Measurements from ENCODE around the gene TSC22D2. TPM values are rescaled to one million over a fixed set of nuclear protein-coding genes. Genes with fewer than 3 reads are reported as not detected.

Gene TSC22D2
- total RNA-seq, 3 donors from 2014 or later (not counting 1 experiment from before 2014, with no cell fraction given): 50.1 to 66.3 (median 63.0) TPM

DNA sequence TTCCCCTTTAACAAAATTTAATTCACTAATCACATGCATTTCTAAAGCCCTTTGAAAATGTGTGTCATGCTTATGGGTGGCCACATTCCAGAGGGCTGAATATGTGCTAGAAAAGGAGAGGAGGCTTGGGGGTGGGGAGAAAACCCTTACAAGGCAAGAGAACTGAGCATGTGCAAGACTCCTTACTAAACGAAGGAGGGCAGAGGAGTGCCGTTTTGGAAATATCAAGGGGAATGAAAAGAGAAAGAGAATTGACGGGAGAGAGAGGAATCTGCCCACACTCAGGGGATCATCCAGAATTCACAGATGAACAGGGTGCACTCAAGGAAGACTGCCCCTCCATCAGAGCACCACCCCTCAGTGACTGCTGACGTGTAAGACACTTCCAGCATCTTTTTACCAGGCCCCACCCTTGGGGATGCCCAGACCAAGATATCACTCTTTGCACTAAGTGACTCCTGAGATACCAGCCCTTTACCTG lies 37.9 kb upstream of the TSC22D2 start:
- H3K9me3 ChIP-seq (ENCODE audit: control insufficient read depth, insufficient read depth, low read length): no peaks in the 10 kb centered on the region
- DNase-seq (no peak), ATAC-seq (no peak)
- intact Hi-C loops (cut with micrococcal nuclease): no loop called here
- Mint-ChIP-seq H3K9me3 (no peaks in the 10 kb centered on the region), H3K4me1 (peaks cover 5 to 7% of the 10 kb centered on the region in 2 donors), H3K36me3 (no peaks in the 10 kb centered on the region), H3K27ac (no peak overlapping the region), H3K4me3 (no peak overlapping the region), H3K27me3 (ENCODE audit: low read depth in 2 of 2) (peaks cover 0 to 5% of the 10 kb centered on the region in 2 donors)
- TF ChIP-seq, protein P1, sequence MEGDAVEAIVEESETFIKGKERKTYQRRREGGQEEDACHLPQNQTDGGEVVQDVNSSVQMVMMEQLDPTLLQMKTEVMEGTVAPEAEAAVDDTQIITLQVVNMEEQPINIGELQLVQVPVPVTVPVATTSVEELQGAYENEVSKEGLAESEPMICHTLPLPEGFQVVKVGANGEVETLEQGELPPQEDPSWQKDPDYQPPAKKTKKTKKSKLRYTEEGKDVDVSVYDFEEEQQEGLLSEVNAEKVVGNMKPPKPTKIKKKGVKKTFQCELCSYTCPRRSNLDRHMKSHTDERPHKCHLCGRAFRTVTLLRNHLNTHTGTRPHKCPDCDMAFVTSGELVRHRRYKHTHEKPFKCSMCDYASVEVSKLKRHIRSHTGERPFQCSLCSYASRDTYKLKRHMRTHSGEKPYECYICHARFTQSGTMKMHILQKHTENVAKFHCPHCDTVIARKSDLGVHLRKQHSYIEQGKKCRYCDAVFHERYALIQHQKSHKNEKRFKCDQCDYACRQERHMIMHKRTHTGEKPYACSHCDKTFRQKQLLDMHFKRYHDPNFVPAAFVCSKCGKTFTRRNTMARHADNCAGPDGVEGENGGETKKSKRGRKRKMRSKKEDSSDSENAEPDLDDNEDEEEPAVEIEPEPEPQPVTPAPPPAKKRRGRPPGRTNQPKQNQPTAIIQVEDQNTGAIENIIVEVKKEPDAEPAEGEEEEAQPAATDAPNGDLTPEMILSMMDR (IDR thresholded peaks at IDR 0.05): no peak
- H3K27me3 ChIP-seq (ENCODE audit: control insufficient read depth, insufficient read depth, low read length): no peaks in the 10 kb centered on the region
- WGBS (ENCODE audit: insufficient coverage): 92% methylated on average over 4 of the region's 4 CpGs
- H3K4me3 ChIP-seq (ENCODE audit: low read length): no peak overlapping the region
- no peaks in the 10 kb centered on the region for H3K36me3 ChIP-seq (ENCODE audit: control insufficient read depth, insufficient read depth, low read length)
- no peaks in the 10 kb centered on the region for H3K4me1 ChIP-seq (ENCODE audit: control insufficient read depth, insufficient read depth, low read length)
- no peak overlapping the region for H3K27ac ChIP-seq (ENCODE audit: low read length)

DNA sequence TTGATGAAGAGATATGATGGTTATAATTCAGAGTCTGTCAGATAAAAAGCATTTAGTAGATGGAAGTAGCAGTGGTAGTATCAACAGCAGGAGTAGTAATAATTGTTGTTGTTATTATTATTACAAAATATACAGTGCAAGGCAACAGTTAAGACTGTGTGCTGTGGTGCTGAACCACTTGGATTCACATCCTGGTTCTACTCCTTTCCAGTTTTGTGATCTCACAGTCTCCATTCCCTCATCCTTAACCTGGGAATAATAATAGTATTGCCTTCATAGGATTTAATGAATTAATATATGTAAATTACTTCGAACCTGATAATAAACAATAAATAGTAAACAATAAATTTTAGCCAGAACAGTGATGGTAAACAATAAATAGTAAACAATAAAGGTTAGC lies 37.1 kb upstream of the TSC22D2 start:
- no peak for DNase-seq
- Histone ChIP-seq H3K9me3 (ENCODE audit: control insufficient read depth, insufficient read depth, low read length) (no peaks in the 10 kb centered on the region), H3K27ac (ENCODE audit: low read length) (no peak overlapping the region), H3K27me3 (ENCODE audit: control insufficient read depth, insufficient read depth, low read length) (no peaks in the 10 kb centered on the region), H3K4me1 (ENCODE audit: control insufficient read depth, insufficient read depth, low read length) (no peaks in the 10 kb centered on the region), H3K36me3 (ENCODE audit: control insufficient read depth, insufficient read depth, low read length) (no peaks in the 10 kb centered on the region), H3K4me3 (ENCODE audit: low read length) (no peak overlapping the region)
- no CpG with 5 or more reads among the region's 1 CpG for WGBS (ENCODE audit: insufficient coverage)
- no peak for ATAC-seq
- Mint-ChIP-seq H3K27me3 (ENCODE audit: low read depth in 2 of 2) (peaks cover 0 to 5% of the 10 kb centered on the region in 2 donors), H3K9me3 (no peaks in the 10 kb centered on the region), H3K4me3 (no peak overlapping the region), H3K4me1 (peaks cover 5 to 7% of the 10 kb centered on the region in 2 donors), H3K36me3 (no peaks in the 10 kb centered on the region), H3K27ac (no peak overlapping the region)
- TF ChIP-seq, protein P1 (IDR thresholded peaks at IDR 0.05): no peak
- intact Hi-C loops (cut with micrococcal nuclease): no loop called here

DNA sequence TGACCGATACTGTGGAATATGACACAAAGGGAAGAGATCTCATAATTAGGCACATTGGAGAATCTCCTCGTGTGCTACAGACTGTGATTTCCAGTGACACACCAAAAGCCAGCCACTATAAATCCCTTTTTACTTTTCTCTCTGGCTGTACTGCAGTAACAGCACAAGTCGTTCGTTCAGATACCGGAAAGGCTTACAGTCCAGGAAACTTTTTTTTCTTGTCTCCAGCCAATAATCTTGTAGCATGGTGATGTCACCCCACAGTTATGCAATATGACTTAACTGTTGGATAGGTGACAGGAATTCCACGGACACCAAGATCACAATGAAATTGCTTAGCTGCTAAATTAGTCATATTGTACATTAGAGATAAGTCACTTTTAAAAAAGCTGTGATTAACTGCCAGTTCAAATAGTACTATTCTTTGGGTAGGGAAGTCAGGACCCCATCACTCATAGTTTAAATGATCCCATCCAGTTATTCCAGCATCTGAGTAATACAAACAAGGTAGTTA lies 36.3 kb upstream of the TSC22D2 start:
- DNase-seq (no peak), ATAC-seq (no peak)
- H3K9me3 Mint-ChIP-seq: no peaks in the 10 kb centered on the region
- H3K4me3 Mint-ChIP-seq: no peak overlapping the region
- Histone ChIP-seq H3K4me3 (ENCODE audit: low read length) (no peak overlapping the region), H3K9me3 (ENCODE audit: control insufficient read depth, insufficient read depth, low read length) (no peaks in the 10 kb centered on the region), H3K27me3 (ENCODE audit: control insufficient read depth, insufficient read depth, low read length) (no peaks in the 10 kb centered on the region), H3K36me3 (ENCODE audit: control insufficient read depth, insufficient read depth, low read length) (no peaks in the 10 kb centered on the region), H3K4me1 (ENCODE audit: control insufficient read depth, insufficient read depth, low read length) (no peaks in the 10 kb centered on the region), H3K27ac (ENCODE audit: low read length) (no peak overlapping the region)
- H3K36me3 Mint-ChIP-seq: no peaks in the 10 kb centered on the region
- WGBS (ENCODE audit: insufficient coverage): 93% methylated on average over 5 of the region's 6 CpGs
- peaks cover 5 to 7% of the 10 kb centered on the region in 2 donors for H3K4me1 Mint-ChIP-seq
- peaks cover 0 to 5% of the 10 kb centered on the region in 2 donors for H3K27me3 Mint-ChIP-seq (ENCODE audit: low read depth in 2 of 2)
- TF ChIP-seq, protein P1 (IDR thresholded peaks at IDR 0.05): no peak
- H3K27ac Mint-ChIP-seq: no peak overlapping the region
- intact Hi-C loops (cut with micrococcal nuclease): no loop called here

DNA sequence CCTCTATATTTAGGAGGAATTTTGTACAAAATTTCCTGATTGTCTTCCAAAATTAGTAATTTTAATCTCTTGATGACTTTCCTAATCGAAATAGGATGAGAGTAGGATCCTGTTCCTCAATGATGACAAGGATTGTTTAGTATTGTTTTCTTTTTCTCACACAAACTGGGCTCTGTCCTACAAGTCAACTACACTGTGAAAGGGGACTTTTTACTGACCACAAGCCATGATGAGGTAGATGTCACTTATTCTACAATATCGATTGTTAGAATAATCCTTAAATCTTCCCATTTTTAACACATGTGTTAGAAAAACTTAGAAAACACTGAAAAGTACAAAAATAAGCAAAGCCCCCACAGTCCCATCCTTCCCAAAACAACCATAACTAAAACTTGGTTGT lies 35.8 kb upstream of the TSC22D2 start:
- Histone ChIP-seq H3K4me3 (ENCODE audit: low read length) (no peak overlapping the region), H3K4me1 (ENCODE audit: control insufficient read depth, insufficient read depth, low read length) (no peaks in the 10 kb centered on the region), H3K27ac (ENCODE audit: low read length) (no peak overlapping the region), H3K27me3 (ENCODE audit: control insufficient read depth, insufficient read depth, low read length) (no peaks in the 10 kb centered on the region), H3K9me3 (ENCODE audit: control insufficient read depth, insufficient read depth, low read length) (no peaks in the 10 kb centered on the region), H3K36me3 (ENCODE audit: control insufficient read depth, insufficient read depth, low read length) (no peaks in the 10 kb centered on the region)
- peaks cover 5 to 7% of the 10 kb centered on the region in 2 donors for H3K4me1 Mint-ChIP-seq
- H3K9me3 Mint-ChIP-seq: no peaks in the 10 kb centered on the region
- TF ChIP-seq, protein P1 (IDR thresholded peaks at IDR 0.05): no peak
- no peak for ATAC-seq
- no peak for DNase-seq
- H3K4me3 Mint-ChIP-seq: no peak overlapping the region
- peaks cover 0 to 2% of the 10 kb centered on the region in 2 donors for H3K27me3 Mint-ChIP-seq (ENCODE audit: low read depth in 2 of 2)
- intact Hi-C loops (cut with micrococcal nuclease): no loop called here
- no peaks in the 10 kb centered on the region for H3K36me3 Mint-ChIP-seq
- no peak overlapping the region for H3K27ac Mint-ChIP-seq
- WGBS (ENCODE audit: insufficient coverage): 92% methylated on average over 1 of the region's 2 CpGs

Data from natural killer cell (primary cell).